T-helper 22 cell (primary cell): ENCODE data around the gene ITPK1.

Experiments
- DNase-seq: peaks from one replicate; pipeline ENCODE4 v3.0.0-alpha.2; 2020; ENCODE audit warnings: low read depth

ITPK1 gene

GRCh38 chr14:92924247-92924646, 191.5 kb downstream of the ITPK1 start:
- DNase-seq: no peak

GRCh38 chr14:92923744-92924103, 192.0 kb downstream of the ITPK1 start:
- no peak for DNase-seq

DNA sequence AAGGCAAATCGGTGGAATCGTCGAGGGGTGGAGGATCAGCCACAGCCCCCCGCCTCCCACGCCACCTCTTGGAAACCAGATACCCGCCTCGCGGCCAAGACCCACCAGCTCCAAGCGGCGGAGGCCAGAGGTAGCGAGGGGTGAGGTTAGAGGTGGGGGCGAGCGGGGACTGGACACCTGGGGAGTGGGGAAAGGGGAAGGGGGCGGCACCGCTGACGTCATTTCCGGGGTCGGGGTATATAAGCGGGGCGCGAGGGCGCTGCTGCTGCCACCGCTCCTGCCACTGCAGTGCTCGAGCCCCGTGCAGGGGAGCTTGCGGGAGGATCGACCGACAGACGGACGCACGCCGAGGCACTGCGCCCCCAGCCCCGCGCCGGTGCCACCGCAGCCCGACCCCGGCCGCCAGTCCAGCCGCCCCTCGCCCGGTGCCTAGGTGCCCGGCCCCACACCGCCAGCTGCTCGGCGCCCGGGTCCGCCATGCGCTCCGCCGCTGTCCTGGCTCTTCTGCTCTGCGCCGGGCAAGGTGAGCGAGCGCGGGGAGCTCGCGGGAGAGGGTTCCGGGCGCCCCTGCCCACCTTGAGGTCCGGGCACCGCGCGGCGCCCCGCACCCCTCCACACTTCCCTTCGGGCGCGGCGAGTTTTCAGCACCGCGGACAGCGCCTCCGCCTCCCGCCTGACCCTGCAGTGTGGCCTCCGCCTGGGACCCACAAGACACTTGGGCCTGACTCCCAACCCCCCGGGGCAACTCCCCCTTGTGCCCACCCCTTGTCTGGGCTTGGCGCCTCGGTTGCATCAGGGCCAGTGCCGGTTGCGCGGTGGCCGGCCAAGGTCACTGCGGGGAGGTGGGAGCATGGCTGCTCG, 192.6 kb downstream of the ITPK1 start, which contains the start of gene CHGA:
Gene CHGA, plus strand, starts transcription at position 268 of the 861 bp plus-strand sequence. Its CDS starts 210 bp downstream, at position 478.
- no peak for DNase-seq

GRCh38 chr14:92922155-92922735, 193.5 kb downstream of the ITPK1 start:
- no peak for DNase-seq

DNA sequence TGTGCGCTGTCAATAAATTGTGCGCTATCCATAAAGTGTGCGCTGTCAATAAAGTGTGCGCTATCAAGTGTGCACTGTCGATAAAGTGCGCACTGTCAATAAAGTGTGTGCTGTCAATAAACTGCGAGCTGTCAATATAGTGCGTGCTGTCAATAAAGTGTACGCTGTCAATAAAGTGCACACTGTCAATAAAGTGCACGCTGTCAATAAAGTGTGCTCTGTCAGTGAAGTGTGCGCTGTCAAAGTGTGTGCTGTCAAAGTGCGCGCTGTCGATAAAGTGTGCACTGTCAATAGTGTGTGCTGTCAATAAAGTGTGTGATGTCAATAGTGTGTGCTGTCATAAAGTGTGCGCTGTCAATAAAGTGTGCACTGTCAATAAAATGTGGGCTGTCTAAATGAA, 195.7 kb downstream of the ITPK1 start:
- no peak for DNase-seq

GRCh38 chr14:92917956-92918355, 197.8 kb downstream of the ITPK1 start:
- no peak for DNase-seq

DNA sequence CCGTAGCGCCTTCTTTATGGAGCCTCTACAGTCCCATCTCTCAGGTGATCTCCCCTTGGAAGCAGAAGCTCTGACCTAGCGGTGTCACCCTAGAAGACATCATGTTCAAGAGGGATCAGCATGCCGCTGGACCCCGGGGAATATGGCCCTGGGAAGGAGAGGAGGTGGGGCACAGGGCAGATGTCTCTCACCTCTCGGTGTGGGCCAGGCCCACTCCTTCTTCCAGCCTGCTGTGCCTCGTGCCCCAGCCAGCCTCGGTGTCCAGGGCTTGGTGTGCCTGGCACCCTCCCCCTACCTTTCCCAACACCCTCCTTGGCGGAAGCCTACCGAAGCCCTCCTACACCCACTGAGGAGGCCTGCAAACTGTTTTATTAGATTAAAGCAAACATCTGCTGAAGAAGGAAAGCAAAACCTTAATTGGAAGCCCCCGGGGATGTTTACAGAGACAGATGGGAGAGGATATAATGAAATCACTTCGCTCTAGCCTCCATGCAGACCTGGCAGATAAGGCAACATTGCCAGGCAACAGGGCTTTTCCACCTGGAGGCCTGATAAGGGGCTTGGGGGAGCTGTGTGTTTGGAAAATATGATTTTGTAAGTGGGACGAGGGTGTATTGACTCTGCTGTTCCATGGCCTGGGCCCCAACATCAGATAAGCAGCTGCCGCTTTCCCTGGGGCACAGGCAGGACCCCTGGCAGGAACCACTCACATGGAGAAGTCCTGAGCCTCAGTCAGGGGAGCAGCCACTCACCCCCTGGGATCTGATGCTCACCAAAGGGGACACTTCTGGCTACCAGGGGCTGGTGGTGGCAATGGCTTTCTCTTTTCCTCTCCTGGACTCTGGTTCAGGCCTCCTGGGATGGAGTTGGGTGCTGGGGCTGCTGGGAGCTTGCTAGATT, 198.4 kb downstream of the ITPK1 start:
- no peak for DNase-seq

GRCh38 chr14:92916201-92916600, 199.5 kb downstream of the ITPK1 start:
- DNase-seq: no peak

DNA sequence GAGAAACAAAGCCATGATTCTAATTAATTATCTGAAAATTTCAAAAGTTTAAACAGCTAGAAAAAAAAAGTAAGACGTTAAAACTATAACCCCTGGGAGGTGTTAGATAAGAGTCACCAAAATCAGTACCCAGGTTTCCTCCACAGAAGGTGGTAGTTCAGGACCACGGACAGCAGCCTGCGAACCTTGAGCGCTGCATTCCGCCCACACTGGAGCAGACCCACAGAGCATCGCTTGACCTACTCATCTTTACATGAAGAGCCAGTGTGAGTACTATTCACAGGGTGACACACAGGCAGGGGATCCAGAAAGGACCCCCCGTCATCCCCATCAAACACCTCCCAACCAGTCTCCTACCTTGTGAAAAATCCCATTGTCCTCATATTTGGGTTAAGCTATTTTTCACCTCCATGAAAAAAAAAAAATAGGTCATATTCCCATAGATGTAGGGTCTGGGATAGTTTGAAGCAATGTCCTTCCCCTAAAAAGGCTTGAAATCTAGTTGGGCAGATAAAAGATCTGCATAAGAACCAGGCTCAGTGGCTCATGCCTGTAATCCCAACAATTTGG, 201.6 kb downstream of the ITPK1 start:
- no peak for DNase-seq

DNA sequence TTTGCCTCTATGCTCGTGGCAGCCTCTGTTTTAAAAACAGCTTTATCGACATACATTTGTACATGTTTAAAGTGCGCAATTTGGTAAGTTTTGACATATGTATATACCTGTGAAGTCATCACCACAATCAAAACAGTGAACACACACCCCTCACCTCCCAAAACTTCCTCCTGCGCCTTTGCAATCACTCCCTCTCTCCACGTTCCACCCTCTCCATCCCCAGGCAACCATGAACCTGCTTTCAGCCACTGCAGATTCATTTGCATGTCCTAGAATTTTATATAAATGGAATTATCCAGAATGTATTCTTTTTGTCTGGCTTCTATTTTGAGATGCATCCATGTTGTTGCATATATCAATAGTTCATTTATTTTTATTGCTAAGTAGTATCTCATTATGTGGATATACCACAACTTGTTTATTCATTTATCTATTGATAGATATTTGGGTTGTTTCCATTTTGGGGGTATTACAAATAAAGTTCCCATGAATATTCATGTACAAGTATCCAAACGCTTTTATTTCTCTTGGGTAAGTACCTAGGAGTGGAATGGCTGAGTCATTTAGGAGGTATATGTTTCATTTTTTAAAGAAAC, 208.3 kb downstream of the ITPK1 start:
- DNase-seq: no peak

GRCh38 chr14:92906823-92907222, 208.9 kb downstream of the ITPK1 start:
- DNase-seq: no peak

DNA sequence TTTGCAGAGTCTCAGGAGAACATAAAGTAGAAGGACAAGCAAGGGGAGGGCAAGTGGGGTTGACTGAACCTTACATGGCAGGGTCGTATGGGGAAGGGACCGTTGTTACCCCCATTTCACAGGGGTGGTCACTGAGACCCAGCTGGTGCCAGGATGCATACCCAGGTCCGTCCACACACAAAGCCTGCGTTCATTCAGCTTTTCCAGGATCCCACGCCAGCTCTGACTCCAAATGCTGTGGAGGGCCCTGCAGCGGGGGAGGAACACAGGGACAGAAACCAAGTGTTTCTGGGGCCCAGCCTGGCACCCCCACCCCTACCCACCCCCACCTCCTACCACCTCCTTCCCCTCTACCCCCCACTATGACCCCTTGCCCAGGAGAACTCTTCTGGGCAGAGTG, 209.3 kb downstream of the ITPK1 start:
- DNase-seq: no peak

GRCh38 chr14:92905667-92906066, 210.1 kb downstream of the ITPK1 start:
- DNase-seq: no peak

- DNase-seq: no peak
Measured at GRCh38 chr14:92903359-92903758, 212.4 kb downstream of the ITPK1 start.

DNA sequence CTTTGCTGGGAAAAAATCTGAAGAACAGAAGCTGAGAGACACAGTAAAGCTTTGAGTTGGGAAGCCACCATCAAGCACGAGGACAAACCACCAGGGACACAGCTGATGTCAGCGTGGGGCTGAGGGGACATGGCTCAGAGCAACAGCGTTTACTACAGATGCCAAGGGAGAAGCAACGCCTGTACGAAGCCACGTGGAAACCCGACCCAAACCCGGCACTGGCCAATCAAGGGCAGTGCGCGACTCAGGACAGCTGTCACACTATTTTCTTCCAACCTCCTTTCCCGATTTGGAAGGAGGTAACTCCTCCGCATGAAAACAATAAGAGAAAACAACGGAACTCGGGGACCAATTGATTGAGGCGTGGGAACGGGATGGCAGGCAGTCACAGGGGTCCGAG, 213.0 kb downstream of the ITPK1 start:
- no peak for DNase-seq

DNA sequence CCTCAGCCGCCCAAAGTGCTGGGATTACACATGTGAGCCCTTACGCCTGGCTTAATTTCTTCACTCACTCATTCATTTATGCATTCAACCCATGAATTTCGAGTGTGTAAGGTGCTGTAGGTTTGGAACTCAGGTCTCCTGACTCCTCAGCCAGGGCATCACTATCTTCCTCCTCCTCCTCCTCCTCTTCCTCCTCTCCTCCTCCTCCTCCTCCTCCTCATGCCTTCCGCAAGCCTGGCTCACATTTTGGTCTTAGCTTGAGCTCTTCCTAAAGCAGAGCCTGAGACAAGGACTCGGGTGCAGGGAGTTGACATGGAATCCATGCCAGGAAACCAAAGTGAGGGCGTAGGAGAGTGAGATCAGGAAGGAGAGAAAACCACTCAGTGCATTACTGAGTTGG, 213.5 kb downstream of the ITPK1 start:
- no peak for DNase-seq

DNA sequence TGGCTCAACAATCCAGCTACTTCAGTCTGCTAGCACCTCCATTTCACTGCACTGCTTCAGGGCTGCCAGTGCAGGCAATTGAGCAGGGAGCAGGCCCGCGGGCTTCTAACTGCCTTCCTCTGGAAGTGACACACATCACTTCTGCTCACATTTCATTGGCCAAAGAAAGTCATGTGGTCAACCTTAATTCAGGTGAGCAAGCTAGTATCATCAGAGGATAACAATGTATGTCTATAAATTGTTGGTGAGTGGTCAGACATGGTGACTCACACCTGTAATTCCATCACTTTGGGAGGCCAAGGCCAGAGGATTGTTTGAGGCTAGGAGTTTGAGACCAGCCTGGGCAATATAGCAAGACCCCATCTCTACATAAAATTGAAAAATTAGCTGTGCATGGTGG, 215.1 kb downstream of the ITPK1 start:
- DNase-seq: no peak

DNA sequence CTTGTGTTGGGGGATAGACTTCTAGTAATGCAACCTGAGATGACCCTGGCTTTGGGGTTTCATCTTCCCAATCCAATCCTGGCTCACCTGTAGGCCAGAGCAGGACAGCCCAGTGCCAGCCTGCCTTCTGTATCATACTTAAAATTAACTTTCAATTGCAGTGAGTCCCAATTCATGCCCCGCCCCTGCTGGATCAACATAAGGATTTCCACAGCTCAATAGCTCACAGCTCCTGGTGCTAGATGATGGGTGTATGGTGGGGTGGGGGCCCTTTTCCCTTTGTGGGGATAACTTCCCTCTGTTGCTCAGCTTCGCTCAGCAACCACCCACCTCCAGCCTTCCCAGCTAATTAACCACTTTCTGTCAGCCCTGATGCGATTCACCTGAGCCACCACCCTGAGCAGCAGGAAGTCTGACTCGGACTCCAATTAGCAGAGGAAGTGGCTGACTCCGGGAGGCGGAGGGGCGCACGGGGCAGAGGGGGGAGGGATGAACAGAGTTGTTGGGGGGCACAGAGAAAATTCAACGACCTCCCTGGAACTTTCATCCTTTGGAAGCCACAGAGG, 217.1 kb downstream of the ITPK1 start:
- DNase-seq: no peak

GRCh38 chr14:92897922-92898565, 217.7 kb downstream of the ITPK1 start:
- DNase-seq: no peak

- no peak for DNase-seq
Measured at GRCh38 chr14:92895352-92895878, 220.3 kb downstream of the ITPK1 start.

DNA sequence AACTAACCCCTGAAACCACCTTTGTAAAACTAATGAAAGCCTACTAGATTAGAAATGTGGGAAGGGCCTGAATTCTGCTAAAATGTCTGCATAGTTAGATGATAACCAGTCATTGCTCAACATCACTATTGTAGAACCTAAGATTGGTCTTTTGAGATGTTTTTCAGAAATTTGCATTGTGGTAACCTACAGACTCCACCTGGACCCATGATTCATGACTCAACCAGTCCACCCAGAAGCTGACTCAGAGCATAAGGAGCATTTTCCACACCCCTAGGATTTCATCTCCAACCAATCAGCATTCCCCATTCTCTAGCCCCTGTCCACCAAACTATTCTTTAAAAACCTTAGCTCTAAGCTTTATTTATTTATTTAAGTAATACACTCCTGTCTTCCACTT, 223.1 kb downstream of the ITPK1 start:
- DNase-seq: no peak
